Ovary (tissue), 9 donors: ENCODE data around the gene IFNA8. TPM values are rescaled to one million over a fixed set of nuclear protein-coding genes. Genes with fewer than 3 reads are reported as not detected.

Source experiments
- DNase-seq, 5 donors: peaks; one replicate each; pipeline ENCODE4 v3.0.0-alpha.2; 2019 to 2020
- H3K27ac ChIP-seq, 2 donors: fragments of 200-600 bp; one replicate each; pipeline versions ENCODE4 v1.5.1 to v1.8.0; 2019 to 2022
- H3K27me3 ChIP-seq: fragments of 200-600 bp; one replicate; pipeline ENCODE4 v1.8.0; 2022
- H3K36me3 ChIP-seq: fragments of 200-600 bp; sonication (generic); one replicate; pipeline ENCODE4 v1.5.1; 2019
- H3K4me1 ChIP-seq: one replicate; pipeline ENCODE4 v1.8.1; 2013; ENCODE audit warnings: mild to moderate bottlenecking, moderate library complexity; ENCODE audit not compliant: insufficient read depth
- H3K4me3 ChIP-seq: fragments of 200-600 bp; sonication (generic); one replicate; pipeline ENCODE4 v1.5.1; 2017
- H3K9me3 ChIP-seq, 2 donors: fragments of 200-600 bp in 1 of 2; sonication (generic) in 1 of 2; one replicate each; pipeline versions ENCODE4 v1.5.1 to v1.8.1; 2013 to 2019; ENCODE audit warnings: mild to moderate bottlenecking in 1 of 2, moderate library complexity in 1 of 2
- EP300 ChIP-seq: sonication (generic); formaldehyde crosslinking; IDR thresholded peaks from one replicate; pipeline ENCODE4 v1.6.1; 2017; ENCODE audit warnings: antibody characterized with exemption
- POLR2A ChIP-seq: fragments of 450-650 bp; IDR thresholded peaks from one replicate; pipeline ENCODE4 v1.6.1; 2017; ENCODE audit warnings: antibody characterized with exemption, mild to moderate bottlenecking, moderate library complexity
- WGBS, 3 donors: extraction: QIAGEN DNeasy Blood & Tissue Kit in 1 of 3; methylation state at CpG; one replicate each; pipeline versions ENCODE4 v1.1.5 to v1.1.7; 2013 to 2017; 5-methylcytosine and 5-hydroxymethylcytosine counted together
- intact Hi-C, 4 donors: fragments of 100-400 bp; cut with DNase I; formaldehyde crosslinking; loops; one replicate each; pipeline versions ENCODE4 v1.11.0 to v1.15.1; 2022 to 2023
- polyA plus RNA-seq, 2 donors: library from polyadenylated mRNA; stranded (reverse); fragments of 200-250 nt in 1 of 2; fragments of 350-450 nt in 1 of 2; fragmentation: Illumina TruSeq in 1 of 2; extraction: RNeasy Lipid Tissue Mini Kit (QIAGEN cat#74804) in 1 of 2; gene quantifications; one replicate each; pipeline ENCODE4 v1.2.3, GENCODE V29; 2013 to 2014
- total RNA-seq, 7 donors: library from RNA; depleted of rRNA in 2 of 7; stranded (reverse); fragments of >200 nt in 2 of 7; fragmentation: NEBNext Ultra II Directional in 3 of 7; extraction: Animal tissue kit (Norgen Biotek cat#: 25700) in 3 of 7; gene quantifications; one replicate each; pipeline versions ENCODE4 v1.1.0 to v1.2.4, GENCODE V29; 2016 to 2023
- TF ChIP-seq, protein P1 (sequence below), 3 donors: fragments of 450-650 bp in 2 of 3; fragments of 200-600 bp in 1 of 3; IDR thresholded peaks; one replicate each; pipeline versions ENCODE4 v1.5.1 to v1.8.0; 2016 to 2022; ENCODE audit warnings: antibody characterized with exemption in 3 of 3, mild to moderate bottlenecking in 1 of 3
- donor health status: DM: no; HTN: no; CAD: no; lungs with moderate emphysema.
- donor health status: DM: no; HTN: no; CAD: no.
- donor health status: Bipolar disorder and iron deficiency.
- donor health status: DM: yes; HTN: yes; CAD: no.
- donor health status: DM: no; HTN: no; CAD: no.
- donor health status: DM: yes; HTN: yes; CAD: no.

IFNA8 gene
- total and polyA plus RNA-seq, 9 donors = not detected

DNA sequence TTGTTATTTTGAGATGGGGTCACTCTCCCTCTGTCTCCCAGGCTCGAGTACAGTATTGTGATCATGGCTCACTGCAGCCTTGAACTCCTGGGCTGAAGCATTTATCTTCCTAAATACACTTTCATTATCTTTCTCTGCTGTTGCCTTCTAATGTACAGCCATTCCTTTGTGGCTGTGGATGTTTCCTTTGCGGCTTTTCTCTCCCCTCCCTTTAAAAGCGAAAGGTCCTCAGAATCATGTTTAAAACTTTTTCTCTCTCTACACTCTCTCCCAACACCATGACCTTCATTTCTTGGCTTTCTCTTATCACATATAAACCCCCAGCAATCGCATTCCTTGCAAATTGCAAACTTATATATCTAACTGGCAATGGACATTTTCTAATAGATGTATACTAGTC is 25.3 kb upstream of the IFNA8 start:
- TF ChIP-seq POLR2A (no peak), EP300 (no peak)
- TF ChIP-seq, protein P1, sequence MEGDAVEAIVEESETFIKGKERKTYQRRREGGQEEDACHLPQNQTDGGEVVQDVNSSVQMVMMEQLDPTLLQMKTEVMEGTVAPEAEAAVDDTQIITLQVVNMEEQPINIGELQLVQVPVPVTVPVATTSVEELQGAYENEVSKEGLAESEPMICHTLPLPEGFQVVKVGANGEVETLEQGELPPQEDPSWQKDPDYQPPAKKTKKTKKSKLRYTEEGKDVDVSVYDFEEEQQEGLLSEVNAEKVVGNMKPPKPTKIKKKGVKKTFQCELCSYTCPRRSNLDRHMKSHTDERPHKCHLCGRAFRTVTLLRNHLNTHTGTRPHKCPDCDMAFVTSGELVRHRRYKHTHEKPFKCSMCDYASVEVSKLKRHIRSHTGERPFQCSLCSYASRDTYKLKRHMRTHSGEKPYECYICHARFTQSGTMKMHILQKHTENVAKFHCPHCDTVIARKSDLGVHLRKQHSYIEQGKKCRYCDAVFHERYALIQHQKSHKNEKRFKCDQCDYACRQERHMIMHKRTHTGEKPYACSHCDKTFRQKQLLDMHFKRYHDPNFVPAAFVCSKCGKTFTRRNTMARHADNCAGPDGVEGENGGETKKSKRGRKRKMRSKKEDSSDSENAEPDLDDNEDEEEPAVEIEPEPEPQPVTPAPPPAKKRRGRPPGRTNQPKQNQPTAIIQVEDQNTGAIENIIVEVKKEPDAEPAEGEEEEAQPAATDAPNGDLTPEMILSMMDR (IDR thresholded peaks at IDR 0.05) = no peak
- no peak overlapping the region for H3K27ac ChIP-seq
- H3K27me3 ChIP-seq = no peaks in the 10 kb centered on the region
- no peak for DNase-seq
- intact Hi-C loops = no loop called here
- 3 to 34% (median 8%) methylated on average over 4 of the region's 4 CpGs for WGBS, 3 donors
- H3K4me1 ChIP-seq = no peaks in the 10 kb centered on the region
- H3K4me3 ChIP-seq = no peak overlapping the region
- H3K9me3 ChIP-seq = no peaks in the 10 kb centered on the region
- H3K36me3 ChIP-seq = no peaks in the 10 kb centered on the region

DNA sequence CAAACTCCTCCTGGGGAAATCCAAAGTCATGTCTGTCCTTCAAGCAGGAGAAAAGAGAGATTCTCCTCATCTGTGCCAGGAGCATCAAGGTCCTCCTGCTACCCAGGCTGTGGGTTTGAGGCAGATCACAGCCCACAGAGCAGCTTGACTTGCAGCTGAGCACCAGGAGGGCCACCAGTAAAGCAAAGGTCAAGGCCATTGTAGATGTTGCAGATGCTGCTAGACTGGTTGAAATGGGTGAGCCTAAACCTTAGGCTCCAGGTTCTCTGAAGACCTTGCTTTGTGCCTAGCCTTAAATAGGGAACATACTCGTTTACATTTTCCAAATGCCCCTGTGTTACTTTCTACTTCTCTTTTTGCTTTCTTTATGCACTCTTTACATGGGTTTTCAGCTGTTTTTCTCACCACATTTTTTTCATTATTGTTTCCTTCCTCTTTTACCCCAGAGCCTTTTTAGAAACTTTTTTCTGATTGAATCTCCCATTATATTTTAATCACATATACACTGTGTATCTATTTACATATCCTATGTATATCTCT is 23.7 kb upstream of the IFNA8 start, which contains the start of gene IFNA2:
Gene IFNA2 (minus strand): TSS at position 268 of the 540 bp plus-strand sequence. CDS start 69 bp downstream, at position 199.
- H3K27ac ChIP-seq = no peak within 1 kb of the TSS
- no peaks in the 10 kb centered on the region for H3K36me3 ChIP-seq
- no peaks in the 10 kb centered on the region for H3K9me3 ChIP-seq
- H3K4me1 ChIP-seq = no peaks in the 10 kb centered on the region
- DNase-seq = no peak
- H3K27me3 ChIP-seq = no peaks in the 10 kb centered on the region
- intact Hi-C loops = no loop called here
- 76 to 86% (median 83%) methylated on average over 1 of the region's 1 CpG for WGBS, 3 donors
- no peak within 1 kb of the TSS for H3K4me3 ChIP-seq
- TF ChIP-seq, protein P1 (IDR thresholded peaks at IDR 0.05) = no peak
- TF ChIP-seq EP300 = no peak
- no peak for TF ChIP-seq POLR2A

DNA sequence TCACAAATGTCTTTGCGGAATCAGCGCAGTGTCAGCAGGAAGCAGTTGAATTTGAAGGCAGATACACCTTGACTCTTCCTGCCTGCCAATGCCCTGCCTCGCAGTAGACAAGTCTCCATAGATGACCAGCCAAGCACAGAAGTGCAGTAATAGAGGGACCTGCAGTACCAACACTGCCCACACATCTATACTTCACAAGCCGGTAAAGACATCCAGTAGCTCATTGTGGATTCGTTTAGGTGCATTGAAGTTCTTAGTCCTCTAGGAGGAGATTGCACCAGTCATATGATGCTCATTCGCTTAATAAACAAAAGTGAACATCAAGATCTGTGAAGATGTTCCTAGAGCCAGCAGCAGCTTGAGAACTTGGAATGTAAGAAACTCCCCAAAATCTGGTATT is 16.6 kb upstream of the IFNA8 start:
- Histone ChIP-seq H3K4me1 (no peaks in the 10 kb centered on the region), H3K27ac (no peak overlapping the region), H3K9me3 (no peaks in the 10 kb centered on the region), H3K36me3 (no peaks in the 10 kb centered on the region), H3K27me3 (no peaks in the 10 kb centered on the region), H3K4me3 (no peak overlapping the region)
- WGBS, 3 donors = 77 to 88% (median 87%) methylated on average over 6 of the region's 6 CpGs
- intact Hi-C loops = loop anchor here in 1 of 4 donors (10.0 kb wide), 1 partner anchor 67 kb away; no protein-coding TSS in a partner anchor
- TF ChIP-seq, protein P1 (IDR thresholded peaks at IDR 0.05) = no peak
- no peak for TF ChIP-seq POLR2A
- TF ChIP-seq EP300 = no peak
- DNase-seq = no peak

DNA sequence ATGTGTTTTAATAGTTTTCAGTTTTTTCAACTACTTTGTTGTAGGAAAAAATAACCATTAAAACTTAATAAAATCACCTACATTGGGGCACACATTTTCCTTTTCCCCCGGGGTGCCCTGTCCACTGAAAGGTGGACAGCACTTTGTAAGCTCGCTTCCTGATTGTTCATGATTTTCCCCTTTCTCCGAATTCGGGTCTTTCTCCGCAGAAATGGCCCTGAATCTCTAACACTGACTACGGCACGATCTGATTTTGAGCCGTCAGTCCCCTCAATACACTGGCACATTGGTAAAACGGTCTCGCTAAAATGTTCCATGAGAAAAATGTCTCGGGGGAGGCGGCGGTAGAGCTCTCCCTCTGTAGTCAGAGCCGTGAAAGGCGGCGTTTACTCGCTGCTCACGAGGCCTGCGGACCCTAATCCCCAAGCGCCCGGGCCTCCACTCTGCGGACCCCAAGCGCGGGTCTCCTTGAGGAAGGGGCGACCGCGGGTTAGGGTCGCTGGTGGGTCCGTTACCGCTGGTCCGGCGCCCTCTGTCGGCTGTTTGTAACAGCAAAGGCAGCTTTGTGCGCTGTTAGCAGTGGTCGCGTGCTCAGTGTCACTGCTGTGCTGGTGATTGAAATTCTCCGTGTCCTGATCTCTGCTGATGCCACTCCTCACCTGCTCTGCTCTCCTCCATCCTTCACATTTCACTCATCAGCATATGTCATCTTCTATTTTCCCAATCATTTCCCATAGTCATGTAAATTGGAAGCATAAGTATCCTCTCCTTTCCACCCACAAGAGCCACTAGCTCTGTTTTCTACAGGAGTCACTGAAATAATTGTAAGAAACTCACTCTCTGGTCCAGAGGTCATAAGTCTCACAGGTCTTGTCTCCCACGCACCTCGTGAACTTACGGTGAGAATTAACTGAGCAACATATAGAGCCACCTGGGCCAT is 12.9 kb upstream of the IFNA8 start:
- 6 to 7% (median 6%) methylated on average over 40 of the region's 40 CpGs for WGBS, 3 donors
- Histone ChIP-seq H3K36me3 (no peaks in the 10 kb centered on the region), H3K27me3 (no peaks in the 10 kb centered on the region), H3K27ac (no peak overlapping the region), H3K4me1 (no peaks in the 10 kb centered on the region), H3K9me3 (no peaks in the 10 kb centered on the region), H3K4me3 (peak overlapping the region; percentile 37)
- intact Hi-C loops = loop anchor here in 3 of 4 donors (5.0 to 10.0 kb wide), 3 partner anchors 71 to 79 kb away; no protein-coding TSS in a partner anchor
- TF ChIP-seq, protein P1 (IDR thresholded peaks at IDR 0.05) = peak in 2 of 3 donors; percentile 57 to 58
- TF ChIP-seq POLR2A = no peak
- DNase-seq = peak; percentile 19 to 58 (median 49)
